ENCODE results near the gene TTLL5.
"Not testable (repeated sequence)": the region's sequence is repeated elsewhere in the genome, so short reads cannot be mapped to it uniquely, and the experiment has no call there.

The TTLL5 gene

DNA sequence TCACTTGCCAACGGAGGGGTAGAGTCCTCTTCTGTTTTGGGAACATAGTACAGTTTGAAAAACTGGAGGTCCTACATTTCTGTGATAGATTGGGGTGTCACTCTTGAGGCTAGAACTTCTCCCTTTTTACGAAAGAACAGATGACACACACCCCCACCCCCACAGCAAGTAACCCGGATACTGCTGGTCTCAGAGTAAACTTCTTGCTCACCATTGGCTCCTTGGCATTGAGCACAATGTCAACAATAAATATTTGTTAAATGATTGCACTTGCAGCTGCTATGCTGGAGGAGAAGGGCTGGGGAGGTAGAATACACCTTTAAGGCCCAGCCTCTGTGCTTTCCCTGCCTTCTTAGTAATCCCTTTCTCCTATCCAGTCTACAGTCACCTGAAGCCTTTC, 170.9 kb downstream of the TTLL5 start:
- DNase-seq (ENCODE audit: low spot score): no peak

DNA sequence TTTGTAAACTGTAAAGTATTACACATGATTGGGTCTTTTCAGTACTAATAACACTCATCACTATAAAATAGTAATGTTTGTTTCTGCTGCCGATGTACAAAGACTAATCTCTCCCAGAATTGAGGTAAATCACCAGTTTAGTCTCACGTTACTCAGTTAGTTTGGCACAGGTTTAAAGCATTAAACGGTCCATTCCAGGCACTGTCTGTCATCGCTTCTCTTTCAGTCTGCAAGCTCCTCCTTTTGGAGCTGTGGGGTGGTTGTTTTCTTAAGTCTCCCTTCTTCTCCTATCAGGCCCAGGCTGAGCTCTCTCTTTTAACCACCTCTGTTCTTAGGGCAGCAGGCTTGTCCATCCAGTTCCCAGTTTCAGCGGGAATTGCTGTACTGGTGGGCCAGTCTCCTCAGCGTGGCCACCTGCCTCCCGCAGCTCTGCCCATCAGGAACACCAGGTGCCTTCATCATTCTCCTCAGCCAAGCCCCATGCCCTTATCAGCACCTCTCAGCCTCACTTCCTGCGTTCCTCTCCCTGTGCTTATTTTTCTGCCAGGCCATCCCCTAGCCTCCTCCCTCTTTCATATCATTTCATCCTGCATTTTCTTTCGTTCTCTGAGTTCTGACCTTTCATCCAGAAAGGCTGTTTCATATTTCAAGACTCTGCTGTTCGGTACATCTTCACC, 171.7 kb downstream of the TTLL5 start:
- no peak for DNase-seq (ENCODE audit: low spot score)

DNA sequence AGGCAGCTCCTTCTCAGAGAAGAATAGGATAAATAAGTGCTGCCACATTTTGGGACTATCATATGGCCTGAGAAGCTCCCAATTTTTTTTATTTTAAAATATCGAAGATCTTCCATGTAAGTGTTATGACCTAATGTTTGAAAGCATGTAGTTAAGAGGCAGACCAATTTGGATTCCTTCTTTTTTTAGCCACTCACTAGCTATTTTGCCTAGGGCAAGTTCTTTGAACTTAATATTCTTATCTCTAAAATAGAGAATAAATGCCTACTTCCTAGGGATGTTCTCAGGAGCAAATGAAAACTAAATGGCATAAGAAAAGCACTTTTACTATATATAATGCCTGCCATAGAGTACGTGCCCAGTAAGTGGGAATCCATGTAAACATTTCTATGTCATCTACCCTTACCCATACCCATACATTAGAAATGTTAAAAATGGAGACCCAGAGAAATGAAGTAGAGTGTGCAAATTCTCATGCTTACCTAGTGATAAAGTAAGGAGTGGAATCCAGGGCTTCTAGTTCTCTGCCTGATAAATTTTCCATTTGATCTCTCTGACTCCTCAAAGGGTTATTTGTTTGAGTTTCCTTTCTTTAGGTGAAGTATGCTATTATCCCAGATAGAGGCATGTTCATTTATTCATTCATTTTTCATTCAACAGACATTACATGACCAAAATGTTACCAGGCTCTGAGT, 172.4 kb downstream of the TTLL5 start:
- DNase-seq (ENCODE audit: low spot score): no peak

DNA sequence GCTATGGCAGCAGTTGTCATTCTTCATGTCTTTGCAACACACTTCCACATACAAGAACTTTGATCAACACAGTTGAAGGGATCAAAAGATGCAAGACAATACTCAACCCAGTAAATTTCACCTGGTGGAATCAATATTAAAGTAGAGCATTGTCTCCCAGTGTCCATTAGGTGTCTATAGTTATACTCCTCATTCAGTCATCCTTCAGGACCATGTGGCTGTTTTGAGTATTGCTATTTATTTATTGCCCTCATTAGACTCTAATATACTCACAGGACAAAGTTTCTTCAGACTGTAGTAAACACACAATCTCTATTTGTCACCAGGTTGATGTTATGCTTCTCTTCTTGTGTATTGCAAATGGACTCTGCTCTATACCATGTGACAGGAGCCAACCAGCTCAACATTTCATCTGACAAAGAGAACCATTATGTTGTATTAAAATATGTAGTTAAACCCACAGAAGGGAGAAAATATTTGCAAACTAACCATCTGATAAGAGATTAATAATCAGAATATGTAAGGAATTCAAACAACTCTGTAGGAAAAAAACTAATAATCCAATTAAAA, 174.2 kb downstream of the TTLL5 start:
- no peak for DNase-seq (ENCODE audit: low spot score)

DNA sequence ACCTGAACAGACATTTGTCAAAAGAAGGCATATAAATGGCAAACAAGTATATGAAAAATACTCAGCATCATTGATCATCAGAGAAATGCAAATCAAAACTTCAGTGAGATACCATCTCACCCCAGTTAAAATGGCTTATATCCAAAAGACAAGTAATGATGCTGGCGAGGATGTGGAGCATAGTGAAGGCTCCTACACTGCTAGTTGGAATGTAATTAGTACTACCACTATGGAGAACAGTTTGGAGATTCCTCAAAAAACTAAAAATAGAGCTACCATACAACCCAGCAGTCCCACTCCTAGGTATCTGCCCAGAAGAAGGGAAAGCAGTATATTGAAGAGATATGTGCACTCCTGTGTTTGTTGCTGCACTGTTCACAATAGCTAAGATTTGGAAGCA, 174.7 kb downstream of the TTLL5 start:
- DNase-seq (ENCODE audit: low spot score): no peak

DNA sequence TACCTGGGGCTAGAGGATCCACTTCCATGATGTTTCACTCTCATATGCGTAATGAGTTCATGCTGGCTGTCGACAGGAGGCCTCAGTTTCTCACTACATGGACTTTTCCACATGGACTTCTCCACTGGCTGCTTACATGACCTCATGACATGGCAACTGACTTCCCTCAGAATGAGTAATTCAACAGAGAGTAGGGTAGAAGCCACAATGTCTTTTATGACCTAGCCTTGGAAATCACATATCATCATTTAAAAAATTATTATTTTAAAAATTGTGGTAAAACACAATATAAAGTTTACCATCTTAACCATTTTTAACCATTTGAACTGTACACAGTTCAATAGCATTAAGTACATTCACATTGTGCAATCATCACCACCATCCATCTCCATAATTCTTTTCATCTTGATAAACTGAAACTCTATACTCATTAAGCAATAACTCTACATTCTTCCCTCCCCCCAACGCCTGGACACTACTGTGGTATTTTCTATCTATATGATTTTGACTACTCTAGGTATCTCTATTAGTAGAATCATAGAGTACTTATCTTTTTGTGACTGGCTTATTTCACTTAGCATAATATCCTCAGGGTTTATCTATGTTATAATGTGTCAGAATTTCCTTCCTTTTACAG, 176.2 kb downstream of the TTLL5 start:
- DNase-seq (ENCODE audit: low spot score): no peak

DNA sequence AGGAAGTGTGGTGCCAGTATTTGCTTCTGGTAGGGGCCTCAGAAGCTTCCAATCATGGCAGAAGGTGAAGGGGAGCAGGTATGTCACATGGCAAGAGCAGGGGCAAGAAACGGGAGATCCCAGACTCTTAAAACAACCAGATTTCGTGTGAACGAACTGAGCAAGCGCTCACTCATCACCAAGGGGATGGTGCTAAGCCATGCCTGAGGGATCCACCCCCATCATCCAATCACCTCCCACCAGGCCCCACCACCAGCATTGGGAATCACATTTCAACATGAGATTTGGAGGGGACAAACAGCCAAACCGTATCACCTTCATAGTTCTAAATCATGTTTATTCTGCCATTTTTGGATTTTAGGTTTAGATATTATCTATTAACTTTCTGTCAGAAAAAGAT, 179.9 kb downstream of the TTLL5 start:
- DNase-seq (ENCODE audit: low spot score): no peak

DNA sequence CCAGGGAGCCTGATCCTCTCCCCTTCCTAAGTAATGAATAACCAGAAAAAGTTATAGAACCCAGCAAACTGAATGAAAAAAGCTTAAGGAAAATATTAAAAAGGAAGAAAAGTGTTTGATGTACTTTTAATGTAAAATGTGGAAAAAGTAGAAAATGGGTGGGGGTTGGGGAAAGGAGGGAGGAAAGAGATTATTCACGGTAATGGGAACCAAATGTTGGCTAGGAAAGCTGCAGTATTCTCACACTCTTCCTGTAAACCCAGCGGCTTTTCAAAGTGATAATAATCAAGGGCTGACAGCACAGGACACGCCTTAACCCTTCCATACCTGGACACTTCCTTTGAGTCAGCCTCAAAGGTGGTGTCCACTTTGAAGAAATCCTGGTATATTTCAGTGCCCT, 181.5 kb downstream of the TTLL5 start:
- DNase-seq (ENCODE audit: low spot score): no peak

DNA sequence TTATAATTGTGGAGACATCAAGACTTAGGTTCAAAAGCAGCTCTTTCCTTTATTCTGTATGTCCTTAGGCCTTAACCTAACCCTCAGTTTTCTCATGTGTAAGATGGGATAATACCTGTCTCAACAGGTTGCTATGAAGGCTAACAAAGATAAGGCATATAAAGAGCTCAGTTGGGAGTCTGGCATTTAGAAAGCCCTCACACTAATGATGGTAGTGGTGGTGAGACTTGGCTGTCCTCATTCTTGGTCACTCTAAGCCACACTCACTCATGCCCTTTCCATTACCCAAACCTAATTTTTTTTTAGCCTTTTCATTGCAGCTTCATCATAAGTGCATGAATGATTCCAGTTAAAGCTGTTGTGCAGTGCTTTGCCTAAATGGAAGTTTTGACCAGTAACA, 183.4 kb downstream of the TTLL5 start:
- DNase-seq (ENCODE audit: low spot score): no peak

DNA sequence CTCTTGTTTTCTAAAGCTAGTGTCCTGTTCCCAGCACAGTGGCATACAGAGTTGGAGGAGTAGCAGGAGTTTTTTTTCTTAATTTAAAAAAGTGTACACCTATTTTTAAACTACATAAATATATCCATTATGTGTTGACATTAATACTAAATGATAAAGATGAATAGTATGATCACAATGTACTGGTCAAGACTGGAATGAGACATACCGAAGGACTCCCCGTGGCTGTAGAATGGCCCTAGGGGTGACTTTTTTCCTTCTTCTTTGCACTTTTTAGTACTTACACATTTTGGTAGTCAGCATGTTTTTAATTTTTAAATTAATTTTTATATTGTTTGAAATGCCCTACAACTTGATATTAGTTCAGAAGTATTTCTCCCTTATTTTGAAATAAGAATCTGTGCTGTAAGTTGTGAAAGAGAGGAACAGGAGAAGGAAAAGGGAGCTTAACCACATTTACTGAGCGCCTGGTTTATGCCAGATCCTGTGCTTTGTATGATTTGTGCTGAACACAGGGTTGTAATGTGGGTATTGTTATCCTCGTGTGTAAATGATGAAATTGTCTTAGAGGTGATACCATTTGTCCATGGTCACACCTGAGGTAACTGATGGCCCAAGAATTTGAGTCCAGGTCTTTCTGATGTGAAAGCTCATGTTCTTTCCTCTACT, 184.2 kb downstream of the TTLL5 start:
- no peak for DNase-seq (ENCODE audit: low spot score)

DNA sequence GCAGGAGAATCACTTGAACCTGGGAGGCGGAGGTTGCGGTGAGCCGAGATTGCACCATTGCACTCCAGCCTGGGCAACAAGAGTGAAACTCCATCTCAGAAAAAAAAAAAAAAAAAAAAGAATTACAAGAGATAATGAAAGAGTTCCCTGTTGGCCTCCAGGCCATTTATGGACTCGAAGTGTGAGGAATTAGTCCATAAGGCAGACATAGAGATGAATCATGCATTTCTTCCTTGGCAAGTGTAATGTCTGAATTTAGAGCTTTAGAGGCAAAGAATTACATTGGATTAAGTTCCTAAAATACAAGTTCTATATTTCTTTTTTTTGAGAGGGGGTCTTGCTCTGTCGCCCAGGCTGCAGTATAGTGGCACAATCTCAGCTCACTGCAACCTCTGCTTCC, 185.6 kb downstream of the TTLL5 start:
- DNase-seq (ENCODE audit: low spot score): not testable (repeated sequence)

DNA sequence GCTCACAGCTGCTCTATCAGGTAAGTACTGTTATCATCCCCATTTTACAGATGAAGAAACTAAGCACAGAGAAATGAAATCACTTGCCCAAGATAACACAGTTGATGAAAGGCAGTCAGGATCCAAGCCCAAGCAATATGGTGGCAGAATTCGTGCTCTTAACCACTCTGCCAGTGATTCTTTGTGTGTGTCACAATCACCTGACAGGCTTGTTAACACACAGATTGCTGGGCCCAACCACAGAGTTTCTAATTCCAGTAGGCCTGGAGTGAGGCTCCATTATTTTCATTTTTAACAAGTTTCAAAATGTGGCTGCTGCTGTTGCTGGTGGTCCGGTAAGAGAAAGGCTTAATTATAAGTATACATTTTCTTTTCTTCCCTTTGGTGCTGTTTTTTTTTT, 186.5 kb downstream of the TTLL5 start:
- DNase-seq (ENCODE audit: low spot score): no peak

DNA sequence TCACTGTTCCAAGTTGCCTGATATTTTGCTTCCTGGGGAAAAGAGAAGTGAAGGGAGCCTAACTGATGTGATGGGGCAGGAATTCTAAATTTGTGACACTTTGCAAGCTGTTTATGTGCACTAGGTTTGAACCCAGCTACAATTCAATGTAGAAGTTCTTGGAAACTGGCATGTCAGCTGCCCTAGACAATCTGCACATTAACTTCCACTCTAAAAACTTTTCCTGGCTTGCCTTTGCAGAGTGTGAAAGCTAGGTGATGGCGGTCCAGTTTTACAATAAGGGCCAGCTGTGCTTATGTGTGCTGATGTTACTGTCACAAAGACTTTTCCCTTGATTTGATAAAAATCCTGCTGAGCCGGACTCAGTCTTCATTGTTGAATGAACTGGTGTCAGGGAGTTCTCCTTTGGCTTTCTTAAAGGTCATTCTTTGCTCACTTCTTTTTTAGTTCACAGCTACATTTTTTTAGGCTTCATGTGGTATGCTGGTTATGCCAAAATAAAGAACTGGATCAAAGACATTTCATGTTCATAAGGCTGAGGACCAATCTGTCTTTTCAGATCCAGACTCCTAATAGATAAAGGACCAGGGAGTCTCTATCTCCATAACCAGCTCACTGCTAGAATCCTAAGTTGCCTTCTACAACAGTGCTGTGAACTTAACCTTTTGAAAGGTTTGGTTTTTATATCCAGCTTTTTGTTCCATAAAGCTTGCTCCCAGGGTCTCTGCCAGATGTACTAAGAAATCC, 187.3 kb downstream of the TTLL5 start:
- DNase-seq (ENCODE audit: low spot score): no peak

DNA sequence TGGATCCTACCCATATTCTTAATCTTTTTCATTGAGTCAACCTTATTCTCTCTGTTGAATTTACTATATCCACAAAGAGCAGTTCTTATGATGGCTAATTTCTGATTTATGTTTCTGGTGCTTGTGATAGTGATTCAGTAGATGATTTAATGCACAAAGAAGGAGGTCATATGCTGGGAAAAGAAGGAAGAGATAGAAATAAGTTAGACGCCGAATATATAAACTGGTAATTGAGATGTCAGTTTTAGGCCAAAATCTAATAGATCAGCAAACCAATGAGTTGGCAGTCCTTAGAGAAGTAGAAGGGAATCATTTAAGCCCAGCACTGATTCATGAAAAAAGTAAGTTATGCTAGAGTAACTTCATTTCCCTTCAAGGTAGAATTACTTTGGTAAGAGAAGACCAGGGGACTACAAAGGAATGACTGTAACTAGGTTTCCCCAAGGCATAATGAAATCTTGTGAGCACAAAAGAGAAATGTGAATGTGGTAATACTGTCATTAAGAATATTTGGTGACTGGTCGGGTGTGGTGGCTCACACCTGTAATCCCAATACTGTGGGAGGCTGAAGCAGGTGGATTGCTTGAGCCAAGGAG, 188.4 kb downstream of the TTLL5 start:
- no peak for DNase-seq (ENCODE audit: low spot score)

DNA sequence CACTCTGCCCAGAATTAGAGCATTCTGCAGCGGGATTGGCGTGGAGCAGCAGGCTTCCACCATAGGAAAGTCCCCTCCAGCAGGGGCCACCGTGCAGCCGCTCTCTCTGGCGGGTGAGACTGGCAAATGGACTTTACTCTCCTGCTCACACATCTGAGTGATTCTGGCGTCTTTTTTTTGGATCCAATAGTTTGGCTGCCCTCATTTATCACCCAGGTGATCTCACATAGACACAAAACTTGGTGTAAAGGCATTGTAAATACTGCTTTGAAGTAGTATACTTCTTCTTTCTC, 190.5 kb downstream of the TTLL5 start:
- DNase-seq (ENCODE audit: low spot score): no peak

DNA sequence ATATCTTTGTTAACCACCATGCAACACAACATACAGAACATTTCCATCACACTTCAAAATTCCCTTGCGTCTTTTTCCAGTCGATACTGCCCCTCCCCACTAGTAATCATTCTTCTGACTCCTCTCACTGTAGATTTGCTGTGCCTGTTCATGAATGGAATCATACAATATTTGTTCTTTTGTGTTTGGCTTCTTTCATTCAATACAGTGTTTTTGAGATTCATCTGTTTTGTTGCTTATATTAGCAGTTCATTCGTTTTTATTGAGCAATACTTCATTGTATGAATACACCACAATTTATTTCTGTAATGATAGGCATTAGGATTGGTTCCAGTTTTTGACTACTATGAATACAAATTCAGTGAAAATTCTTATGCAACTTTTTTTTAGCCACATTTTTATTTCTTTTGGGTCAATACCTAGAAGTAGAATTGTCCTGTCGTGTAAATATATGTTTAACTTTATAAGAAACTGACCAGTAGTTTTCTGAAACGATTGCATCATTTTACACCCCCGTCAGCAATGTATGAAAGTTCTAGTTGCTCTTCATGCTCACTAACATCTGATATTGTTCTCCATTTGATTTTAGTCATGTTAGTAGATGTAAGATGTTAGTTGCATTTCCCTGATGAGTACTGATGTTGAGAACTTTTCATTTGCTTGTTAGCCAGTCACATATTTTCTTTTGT, 193.2 kb downstream of the TTLL5 start:
- DNase-seq (ENCODE audit: low spot score): no peak

DNA sequence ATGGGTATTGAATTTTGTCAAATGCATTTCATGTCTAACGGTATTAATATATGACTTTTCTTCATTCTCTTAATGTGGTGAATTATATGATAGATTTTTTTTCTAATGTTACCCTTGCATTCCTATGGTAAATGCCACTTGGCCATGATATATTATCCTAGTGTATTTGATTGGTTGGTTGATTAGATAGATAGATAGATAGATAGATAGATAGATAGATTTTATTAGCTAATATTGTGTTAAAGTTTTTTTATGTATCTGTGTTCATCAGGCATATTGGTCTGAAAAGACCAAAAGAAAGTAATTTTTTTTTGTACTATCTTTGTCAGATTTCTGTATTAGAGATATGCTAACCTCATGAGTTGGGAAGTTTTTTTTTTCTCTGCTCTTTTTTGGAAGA, 196.2 kb downstream of the TTLL5 start:
- DNase-seq (ENCODE audit: low spot score): no peak

DNA sequence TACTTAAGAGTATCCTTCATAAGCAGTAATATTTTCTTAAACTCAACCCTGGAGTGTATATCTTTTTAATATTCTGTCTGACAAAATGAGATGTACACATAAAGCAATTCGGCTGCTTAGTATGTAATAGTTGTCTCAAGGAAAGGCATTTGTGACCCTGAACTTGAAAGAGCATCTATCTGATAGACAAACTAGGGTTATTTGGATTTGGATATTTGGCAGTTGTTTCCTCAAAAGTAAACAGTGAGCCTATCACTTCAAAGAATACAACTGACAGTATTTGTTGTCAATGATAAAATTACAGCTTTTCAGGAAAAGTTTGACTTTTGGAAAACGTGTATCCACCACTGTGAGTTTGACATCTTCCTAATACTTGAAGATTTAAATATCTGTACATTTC, 197.3 kb downstream of the TTLL5 start:
- no peak for DNase-seq (ENCODE audit: low spot score)

DNA sequence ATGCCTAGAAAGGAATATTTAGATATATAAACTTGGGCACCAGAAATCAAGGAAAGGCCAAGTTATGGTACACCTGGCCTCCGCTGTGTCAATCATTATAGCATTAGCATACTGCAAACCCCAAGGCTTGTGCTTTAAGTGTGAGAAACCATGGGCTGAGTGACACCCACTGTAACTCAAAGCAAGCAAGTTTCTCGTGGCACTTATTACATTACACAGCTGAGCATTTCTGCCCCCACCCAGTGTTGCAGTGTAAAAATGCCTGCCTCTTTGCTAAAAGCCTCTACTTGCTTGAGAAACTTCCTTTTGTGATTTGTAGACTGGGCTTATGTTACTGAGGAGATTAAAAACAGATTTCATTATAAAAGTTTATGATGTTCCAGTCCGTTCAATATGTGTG, 198.7 kb downstream of the TTLL5 start:
- no peak for DNase-seq (ENCODE audit: low spot score)

DNA sequence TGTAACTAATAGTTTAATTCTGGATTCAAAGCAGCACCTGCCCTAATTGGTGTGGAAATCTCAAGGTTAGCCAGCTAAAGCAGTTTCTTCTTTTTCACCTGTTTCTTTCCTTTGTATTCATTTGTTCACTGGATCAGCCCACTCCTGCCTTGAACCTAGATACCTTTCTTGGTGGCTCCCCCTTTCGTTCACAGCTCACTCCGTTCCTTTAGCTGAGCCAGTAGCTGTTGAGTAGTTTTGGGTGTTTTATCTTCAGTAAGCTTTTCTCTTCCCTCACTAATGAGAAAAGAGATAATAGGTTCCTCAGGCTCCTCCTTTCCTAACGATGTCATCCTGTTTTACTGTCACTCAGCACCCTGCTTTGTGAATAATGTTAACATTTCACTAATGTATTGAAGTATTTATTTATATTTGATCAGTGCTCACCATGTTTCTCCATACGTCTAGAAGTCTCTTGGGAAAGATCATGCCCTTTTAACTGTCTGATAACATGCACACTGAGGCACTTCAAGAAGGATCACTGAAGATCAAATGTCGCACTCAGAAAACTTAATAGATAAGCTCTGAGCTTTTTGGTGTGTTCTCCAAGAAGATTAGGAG, 199.6 kb downstream of the TTLL5 start:
- no peak for DNase-seq (ENCODE audit: low spot score)

DNA sequence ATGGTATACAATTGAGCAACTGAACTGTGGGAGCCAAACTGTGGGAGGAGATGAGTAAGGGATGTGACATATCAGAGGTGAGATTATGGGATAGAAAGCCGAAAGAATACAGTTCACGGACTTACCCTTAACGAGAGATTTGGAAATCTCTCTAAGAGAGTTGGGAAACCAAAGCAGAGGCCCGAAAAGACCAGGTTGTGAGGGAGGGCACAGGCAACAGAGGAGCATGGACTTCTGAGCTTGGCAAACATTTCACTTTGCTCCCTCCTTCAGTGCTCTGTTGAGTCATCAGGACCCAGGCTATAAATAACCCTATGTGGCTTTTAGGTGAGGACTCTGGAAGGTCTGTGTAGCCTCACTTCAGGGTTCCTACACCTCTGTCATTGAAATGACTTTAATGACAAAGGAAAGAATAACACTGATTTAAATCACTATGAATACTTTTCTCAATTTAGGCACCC, 200.1 kb downstream of the TTLL5 start:
- no peak for DNase-seq (ENCODE audit: low spot score)
